GM12864 (cell line): ENCODE results near the gene CSF1R.
A peak's percentile ranks its signal among the peaks of the same experiment; 100 is the strongest.

Source experiments
- DNase-seq: peaks from one replicate; pipeline ENCODE4 v3.0.0-alpha.2; 2011; ENCODE audit warnings: low read depth
- H3K4me3 ChIP-seq: 2 replicates; pipeline ENCODE4 v1.5.1; 2011; ENCODE audit warnings: mild to moderate bottlenecking, low read depth, low read length, control low read depth
- TF ChIP-seq, protein P1 (sequence below): IDR thresholded peaks from 2 replicates; pipeline ENCODE4 v1.5.1; 2011; ENCODE audit warnings: low read depth, mild to moderate bottlenecking, moderate library complexity, low read length, control low read depth, inconsistent platforms; ENCODE audit errors: missing control alignments

Gene CSF1R

DNA sequence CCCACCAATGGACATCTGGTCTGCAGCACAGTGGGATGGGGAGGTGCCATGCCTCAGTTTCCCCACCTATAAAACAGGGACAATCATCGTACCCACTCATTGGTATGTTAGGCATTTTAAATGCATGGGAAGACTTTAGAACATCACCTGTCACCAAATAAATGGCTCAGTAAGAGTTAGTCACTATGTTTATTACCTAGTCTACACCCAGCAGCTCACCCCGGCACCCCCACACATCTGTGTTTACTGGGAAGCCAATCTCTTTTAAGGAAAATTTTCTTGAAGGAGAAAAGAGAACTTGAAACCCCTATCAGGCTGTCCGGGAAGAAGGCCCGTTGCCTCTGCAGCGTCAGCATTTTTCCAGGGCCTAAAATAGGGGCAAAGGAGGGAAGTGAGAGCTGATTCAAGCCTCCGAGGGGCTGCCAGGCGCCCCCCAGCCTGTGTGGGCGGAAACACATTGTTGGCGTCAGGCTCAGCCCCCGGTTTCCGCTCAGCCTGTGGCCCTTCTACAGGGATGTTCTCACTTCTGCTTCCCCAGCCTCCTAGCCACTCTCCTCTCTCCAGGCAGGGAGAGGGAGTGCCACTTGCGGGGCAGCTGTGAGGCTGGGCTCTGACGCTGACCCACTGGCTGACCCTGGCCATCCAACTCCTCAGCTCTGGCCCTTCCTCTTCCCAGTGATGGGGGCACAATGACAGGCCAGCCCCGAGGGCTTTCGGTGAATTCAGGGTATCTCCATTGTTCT is 4.6 kb downstream of the CSF1R start:
- peak; percentile 27 for DNase-seq
- no peak overlapping the region for H3K4me3 ChIP-seq
- TF ChIP-seq, protein P1, sequence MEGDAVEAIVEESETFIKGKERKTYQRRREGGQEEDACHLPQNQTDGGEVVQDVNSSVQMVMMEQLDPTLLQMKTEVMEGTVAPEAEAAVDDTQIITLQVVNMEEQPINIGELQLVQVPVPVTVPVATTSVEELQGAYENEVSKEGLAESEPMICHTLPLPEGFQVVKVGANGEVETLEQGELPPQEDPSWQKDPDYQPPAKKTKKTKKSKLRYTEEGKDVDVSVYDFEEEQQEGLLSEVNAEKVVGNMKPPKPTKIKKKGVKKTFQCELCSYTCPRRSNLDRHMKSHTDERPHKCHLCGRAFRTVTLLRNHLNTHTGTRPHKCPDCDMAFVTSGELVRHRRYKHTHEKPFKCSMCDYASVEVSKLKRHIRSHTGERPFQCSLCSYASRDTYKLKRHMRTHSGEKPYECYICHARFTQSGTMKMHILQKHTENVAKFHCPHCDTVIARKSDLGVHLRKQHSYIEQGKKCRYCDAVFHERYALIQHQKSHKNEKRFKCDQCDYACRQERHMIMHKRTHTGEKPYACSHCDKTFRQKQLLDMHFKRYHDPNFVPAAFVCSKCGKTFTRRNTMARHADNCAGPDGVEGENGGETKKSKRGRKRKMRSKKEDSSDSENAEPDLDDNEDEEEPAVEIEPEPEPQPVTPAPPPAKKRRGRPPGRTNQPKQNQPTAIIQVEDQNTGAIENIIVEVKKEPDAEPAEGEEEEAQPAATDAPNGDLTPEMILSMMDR, result no peak

DNA sequence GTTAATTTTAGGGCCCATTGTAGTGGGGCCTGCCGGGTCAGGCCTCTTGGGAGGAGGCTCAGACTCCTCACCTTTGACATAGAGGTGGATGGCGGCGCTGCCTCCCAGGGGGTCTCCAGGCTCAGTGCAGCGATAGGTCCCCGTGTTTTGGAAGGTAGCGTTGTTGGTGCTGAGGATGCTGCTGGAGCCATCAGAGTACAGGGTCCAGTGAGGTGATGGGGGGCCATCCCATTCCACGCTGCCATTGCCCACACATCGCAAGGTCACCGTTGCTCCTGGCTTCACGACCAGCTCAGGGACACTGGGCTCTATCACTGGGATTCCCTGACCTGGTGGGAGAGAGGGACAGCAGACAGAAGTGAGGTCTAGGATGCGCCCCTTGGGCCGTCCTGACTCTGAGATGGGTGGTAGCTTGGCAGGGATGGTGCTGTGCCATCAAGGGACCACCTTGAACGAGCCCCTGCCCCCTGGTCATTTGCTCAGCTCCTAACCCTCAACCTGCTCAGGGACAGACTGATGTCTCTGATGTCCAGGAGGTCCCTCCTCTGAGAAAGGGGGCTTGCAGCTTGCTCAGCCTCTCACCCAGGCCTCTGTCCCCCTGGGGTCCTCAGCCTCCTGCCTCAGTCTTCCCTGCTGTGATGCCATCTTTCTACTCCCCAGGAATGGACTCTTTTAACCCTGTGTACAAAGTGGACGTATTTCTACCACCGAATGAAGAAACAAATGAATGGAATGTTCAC is 5.5 kb downstream of the CSF1R start:
- no peak for DNase-seq
- no peak overlapping the region for H3K4me3 ChIP-seq
- TF ChIP-seq, protein P1, result no peak

DNA sequence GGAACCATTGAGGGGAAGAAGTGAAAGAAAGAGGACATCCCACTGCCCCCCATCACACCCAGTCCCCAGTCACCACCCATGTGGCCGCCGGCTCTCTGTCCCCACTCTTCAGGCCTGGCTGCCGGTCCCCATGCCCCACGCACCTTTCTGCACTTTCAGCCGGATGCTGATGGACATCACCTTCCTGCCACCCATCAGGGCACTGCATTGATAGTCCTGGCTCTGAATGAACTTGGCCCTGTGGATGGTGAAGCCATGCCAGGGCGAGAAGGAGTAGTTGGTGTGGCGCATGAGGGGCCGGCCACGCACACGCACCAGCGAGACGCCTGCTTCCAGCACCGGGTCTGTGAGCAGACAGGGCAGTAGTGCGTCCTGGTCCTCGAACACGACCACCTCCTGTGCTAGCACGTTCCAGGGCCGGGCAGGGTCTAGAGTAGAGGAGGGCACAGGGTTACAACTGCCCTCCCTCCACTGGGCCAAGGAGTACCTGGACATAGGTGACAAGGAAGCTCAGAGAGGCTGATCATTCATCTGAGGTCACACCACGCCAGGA is 6.4 kb downstream of the CSF1R start:
- H3K4me3 ChIP-seq, result no peak overlapping the region
- DNase-seq, result no peak
- TF ChIP-seq, protein P1, result no peak

DNA sequence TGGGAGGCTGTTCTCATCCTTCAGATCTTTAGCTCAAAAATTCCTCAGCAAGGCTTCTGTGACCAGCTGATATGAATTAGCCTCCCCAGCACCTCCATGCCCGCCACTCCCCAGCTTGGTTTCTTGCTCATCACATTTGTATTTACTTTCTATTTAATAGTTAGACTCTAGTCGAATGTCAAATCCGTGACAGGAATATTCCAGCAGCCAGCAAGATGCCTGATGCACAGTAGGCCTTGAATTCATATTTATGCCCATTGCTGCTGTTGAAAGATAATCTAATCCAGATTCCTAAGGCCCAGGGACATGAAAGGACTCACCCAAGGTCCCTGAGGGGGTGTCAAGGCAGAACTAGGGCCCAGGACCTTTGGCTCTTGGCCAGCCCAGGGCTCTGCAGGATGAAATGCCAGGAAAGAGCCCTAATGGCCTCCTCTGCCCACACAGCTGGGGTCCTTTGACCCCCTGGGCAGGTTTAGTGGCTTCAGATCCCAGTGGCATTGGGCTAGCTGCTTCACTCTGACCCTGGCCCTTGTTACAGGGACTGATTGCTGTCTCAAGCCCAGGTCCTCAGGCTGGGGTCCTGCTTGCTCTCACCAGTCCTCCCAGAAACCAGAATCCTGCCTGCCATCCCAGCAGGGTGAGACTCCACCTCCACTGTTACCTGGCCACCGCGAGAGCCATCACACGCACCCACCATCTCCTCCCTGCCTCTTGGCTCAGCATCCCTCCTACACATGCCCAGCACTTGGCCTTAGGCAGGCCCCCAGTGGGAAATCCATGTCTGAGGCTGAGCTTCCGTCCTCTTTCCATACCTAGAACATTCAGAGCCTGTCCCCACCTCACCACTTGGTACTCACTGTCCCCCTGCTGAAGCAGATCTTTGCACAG is 7.3 kb downstream of the CSF1R start:
- DNase-seq, result no peak
- H3K4me3 ChIP-seq, result no peak overlapping the region
- TF ChIP-seq, protein P1, result no peak

- no peak for DNase-seq
- TF ChIP-seq, protein P1, result no peak
- H3K4me3 ChIP-seq, result no peak overlapping the region
These were observed 8.2 kb downstream of the CSF1R start for GRCh38 chr5:150077996-150078801.

GRCh38 chr5:150077060-150077459 is 9.3 kb downstream of the CSF1R start:
- no peak for DNase-seq
- no peak overlapping the region for H3K4me3 ChIP-seq
- TF ChIP-seq, protein P1, result no peak
